Measurements from ENCODE around the gene PCSK2.
"Not testable (repeated sequence)": the region's sequence is repeated elsewhere in the genome, so short reads cannot be mapped to it uniquely, and the experiment has no call there.

PCSK2 gene, protein sequence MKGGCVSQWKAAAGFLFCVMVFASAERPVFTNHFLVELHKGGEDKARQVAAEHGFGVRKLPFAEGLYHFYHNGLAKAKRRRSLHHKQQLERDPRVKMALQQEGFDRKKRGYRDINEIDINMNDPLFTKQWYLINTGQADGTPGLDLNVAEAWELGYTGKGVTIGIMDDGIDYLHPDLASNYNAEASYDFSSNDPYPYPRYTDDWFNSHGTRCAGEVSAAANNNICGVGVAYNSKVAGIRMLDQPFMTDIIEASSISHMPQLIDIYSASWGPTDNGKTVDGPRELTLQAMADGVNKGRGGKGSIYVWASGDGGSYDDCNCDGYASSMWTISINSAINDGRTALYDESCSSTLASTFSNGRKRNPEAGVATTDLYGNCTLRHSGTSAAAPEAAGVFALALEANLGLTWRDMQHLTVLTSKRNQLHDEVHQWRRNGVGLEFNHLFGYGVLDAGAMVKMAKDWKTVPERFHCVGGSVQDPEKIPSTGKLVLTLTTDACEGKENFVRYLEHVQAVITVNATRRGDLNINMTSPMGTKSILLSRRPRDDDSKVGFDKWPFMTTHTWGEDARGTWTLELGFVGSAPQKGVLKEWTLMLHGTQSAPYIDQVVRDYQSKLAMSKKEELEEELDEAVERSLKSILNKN

DNA sequence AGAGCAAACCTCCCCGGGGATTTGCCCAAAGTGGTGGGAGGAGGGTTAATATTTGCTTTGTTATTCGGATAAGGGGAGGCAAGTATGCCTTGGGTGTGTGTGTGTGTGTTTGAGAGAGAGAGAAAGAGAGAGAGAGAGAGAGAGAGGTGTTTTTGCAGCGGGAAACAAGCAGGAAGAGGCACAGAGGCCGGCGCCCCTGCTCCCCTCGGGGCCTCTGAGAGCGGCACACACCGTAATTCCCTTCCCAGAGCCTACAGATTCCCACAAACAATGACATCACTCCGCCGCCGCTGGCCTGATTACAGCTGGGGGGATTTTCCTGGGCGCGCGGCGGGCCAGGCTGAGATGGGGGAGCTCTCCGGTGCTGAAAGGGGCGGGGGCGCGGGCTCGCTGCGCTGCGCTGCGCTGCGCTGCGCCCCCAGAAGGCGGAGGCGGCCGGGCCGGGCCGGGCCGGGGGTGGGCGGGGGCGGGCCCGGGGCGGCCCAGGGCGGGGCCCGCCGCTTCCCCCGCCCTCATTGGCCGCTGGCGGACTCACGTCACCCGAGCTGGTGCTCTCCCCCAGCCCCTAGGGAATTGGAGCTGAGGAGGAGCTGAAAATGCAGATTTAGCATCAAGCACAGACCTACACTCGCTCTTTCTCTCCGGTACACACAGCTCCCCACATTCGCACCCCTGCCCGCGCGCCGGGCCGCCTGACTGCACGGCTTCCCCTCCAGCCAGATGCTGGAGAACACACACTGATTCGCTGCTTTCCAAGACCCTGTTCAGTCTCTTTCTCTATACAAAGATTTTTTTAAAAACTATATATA lies at the start of gene PCSK2:
TSS of gene PCSK2 (plus strand) at position 631 of the 809 bp plus-strand sequence. CDS start 266 bp downstream, outside the sequence.
- DNase-seq (ENCODE audit: low read depth), result no peak

DNA sequence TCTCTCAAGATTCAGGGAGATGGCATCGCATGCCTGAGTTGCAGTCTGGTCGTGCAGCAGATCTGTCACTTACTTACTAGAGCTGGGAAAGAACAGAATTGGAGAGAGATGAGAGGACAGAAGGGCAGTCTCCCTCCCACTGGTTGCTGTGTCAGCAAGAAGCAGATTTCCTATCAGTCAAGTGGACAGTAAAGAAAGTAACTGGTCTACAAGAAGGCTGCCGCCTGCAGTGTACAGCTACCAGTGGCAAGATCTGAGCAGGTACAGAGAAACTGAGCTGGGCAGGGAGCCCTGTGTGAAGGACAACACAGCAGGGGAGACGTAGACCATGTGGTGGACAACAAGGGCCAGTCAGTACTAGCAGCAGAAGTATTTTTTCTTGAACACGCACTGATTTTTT lies 49.5 kb upstream of the PCSK2 start:
- DNase-seq (ENCODE audit: low read depth), result no peak

DNA sequence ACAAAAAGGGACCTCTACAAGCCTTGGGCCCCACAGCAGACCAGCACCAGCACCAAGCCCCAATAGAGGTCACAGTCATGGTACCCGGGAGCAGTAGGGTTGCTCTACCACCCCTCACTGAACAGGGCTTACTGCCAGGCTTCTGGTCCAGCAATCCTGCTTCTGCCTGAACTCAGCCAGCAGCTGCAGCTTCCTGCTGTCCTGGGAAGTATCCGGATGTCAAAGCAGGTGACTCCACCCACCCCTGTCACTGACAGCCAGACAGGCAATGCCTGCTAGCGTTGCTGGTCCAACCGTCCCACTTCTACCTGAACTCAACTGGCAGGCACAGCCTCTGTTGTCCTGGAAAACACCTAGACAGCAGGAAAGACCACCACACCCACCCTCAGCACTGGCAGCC lies 47.0 kb upstream of the PCSK2 start:
- DNase-seq (ENCODE audit: low read depth), result no peak

DNA sequence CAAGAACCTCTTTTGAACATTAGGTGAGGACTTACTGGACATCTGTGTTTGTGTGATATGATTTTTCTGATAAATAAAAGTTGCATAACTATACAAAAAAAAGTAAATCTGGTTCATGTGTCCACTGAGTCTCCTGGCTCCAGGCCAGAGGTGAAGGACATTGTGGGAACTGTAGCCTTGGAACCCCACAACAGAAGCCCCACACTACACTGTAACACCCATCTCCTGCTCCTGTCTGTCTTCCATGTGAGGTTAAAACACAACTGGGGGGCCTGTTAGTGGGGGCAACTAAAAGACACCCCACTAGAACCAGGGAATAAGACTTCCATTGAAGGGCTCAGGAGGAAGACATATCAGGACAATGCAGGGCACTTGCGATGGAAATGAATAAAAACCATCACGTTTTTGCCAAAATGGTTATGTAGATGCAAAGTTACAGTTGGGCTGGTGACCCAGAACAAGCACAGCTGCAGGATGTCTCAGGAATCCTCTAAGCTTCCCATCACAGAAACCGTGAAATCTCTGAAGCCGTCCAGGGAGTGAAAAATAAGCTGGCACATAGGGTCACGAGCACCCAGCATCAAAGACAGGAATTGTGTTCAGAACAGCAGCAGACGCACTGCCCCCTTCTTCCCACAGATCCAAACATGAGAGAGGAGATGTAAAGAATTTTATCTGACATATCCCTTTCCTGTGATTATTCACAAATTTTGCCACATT lies 36.7 kb upstream of the PCSK2 start:
- DNase-seq (ENCODE audit: low read depth), result no peak

DNA sequence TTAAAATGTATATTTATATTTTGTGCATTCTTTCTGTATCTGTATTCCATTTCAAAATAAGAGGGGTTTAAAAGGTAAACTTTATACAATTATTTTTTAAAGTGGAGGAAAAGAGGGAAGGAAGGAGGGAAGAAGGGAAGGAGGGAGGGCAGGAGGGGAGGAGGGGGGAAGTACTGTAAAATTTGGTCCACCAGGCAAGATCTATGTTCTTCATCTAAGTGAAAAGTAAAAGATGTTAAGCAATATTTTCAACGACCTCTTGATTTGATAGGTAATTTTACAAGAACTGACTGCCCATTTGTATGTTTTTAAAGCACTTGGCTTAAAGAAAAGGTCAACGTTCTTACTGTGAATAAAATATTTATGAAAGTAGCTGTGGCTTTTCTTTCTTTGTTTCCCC lies 29.8 kb upstream of the PCSK2 start:
- no peak for DNase-seq (ENCODE audit: low read depth)

DNA sequence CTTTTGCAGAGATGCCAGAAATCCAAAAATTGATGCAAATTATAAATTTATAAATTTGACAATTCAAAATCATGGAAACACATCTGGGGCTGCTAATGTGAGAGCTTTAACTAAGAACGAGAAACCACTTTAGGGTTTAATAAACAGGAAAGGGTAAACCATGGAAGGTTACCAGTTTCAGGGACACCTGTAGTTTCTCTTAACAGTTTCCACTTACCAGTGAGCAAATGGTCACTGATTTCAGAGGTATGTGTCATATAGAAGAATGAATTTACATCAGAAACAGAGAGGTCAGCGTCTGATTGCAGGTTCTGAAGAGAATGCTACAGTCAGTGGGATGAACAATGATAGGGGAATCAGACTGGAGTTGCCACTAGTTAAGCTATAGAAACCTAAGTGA lies 24.8 kb upstream of the PCSK2 start:
- no peak for DNase-seq (ENCODE audit: low read depth)

DNA sequence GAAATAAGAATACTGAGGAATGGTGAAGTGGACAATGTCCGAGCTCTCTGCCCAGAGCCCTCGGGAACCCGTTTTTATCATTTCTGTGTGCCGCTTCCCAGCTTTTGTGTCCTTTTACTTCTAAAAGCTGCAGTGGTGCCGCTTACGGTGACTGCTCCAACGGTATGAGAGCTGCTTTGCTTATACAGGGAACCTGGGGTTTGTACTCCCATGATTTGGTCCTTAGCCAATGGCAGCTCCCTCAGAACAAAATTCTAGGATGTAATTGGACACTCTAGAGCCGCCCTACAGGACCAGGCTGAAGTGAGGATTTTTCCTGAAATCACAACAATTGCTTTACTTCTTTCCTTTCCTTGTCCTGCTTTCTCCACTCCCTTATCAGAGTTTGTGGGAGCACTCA lies 24.2 kb upstream of the PCSK2 start:
- DNase-seq (ENCODE audit: low read depth), result no peak

DNA sequence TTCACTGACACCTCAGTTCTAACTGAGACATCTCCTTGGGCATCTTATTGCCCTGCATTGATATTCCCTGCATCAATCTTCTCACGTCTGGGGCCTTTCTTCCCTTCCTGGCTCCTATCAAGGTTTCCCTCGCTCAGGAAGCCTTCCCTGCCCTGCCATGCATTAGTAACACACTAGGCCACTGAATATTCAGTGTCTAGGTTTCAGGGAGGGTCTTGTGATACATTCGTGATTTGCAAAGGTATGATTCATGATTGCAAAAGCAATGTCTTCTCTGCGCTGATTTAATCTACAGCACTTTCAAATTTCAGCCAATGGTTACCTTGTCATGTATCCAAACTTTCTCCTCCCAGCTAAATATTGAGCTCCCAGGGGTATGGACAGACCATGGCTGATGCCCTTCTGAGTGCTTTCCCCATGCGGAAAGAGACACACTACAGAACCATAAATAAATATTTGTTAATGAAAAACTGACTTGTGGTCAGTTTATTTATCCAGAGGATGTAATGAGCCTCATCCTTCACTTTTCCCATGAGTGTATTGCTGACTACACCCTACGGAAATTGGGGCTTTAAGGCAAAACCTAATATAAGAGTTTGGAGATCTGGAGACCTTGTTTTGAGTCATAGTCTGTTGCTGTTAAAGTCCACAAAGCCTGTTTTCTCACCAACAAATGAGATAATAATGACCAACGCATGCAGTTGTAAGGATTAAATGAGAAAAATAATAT lies 21.6 kb upstream of the PCSK2 start:
- no peak for DNase-seq (ENCODE audit: low read depth)

DNA sequence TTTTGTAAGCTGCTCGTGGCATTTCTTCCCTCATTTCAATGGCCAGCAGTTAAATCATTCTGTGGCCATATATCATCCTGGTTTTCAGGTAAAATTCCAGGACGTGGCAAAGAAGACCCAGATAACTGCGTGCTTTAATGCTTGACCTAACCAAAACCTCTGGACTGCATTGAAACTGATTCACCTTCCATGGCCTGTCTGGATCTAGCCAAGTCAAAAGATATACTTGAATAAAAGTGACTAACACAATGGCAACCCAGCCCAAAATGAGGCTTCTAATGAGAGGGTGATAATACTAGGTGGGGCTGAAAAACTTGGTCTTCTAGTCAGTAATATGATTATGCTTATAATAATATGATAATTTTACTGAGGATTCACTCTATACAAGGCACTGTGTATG lies 16.5 kb upstream of the PCSK2 start:
- no peak for DNase-seq (ENCODE audit: low read depth)

DNA sequence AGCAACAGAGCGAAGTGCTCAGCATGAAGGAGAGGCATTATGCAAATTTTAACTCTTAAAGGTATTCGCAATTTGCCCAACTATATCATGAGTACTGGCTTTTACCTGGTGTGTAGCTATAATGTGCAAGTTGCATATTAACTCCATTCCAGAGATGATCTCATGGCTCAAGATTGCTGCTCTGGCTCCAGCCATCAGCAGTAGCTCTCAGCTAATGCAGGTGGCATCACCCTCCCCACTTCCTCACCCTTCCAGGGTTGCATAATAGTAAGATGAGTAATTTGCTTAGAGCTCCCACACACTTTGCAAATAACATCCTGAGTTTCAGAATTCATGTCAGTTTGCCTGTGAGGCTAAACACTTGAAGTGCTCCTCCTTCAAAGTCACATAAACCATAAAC lies 15.9 kb upstream of the PCSK2 start:
- no peak for DNase-seq (ENCODE audit: low read depth)

DNA sequence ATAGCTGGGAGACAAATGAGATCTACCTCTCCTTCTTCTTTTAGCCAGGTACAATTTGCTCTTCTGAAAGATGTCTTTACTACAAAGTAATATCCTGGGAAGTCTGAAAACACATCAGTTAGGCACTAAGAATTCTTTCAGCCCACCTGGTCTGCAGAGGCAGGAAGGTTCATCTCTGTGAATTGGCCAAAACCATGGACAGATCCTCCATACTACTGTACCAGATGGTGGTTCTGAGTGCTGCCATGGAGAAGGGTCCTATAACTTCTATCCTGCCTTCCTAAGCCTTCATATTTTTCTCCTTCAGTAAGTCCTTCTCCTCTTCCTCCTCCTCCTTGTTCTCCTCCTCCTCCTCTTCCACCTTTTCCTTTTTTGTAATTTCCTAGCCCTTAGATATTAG lies 11.7 kb upstream of the PCSK2 start:
- no peak for DNase-seq (ENCODE audit: low read depth)

DNA sequence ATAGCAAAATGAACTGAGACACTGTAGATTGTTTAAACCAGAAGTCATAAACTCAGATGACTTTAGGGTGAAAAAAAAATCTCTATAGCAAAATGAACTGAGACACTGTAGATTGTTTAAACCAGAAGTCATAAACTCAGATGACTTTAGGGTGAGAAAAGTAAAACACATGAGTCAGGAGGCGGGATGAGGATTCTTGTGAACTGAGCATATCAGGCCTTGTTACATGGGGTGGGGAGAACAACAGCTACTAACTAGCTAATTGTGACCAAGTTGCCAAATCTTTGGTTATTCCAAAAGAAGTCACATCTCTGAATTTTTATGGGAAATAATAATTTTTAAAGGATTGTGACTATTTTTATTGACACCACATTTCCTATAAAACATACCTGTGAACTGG lies 7.0 kb upstream of the PCSK2 start:
- not testable (repeated sequence) for DNase-seq (ENCODE audit: low read depth)

DNA sequence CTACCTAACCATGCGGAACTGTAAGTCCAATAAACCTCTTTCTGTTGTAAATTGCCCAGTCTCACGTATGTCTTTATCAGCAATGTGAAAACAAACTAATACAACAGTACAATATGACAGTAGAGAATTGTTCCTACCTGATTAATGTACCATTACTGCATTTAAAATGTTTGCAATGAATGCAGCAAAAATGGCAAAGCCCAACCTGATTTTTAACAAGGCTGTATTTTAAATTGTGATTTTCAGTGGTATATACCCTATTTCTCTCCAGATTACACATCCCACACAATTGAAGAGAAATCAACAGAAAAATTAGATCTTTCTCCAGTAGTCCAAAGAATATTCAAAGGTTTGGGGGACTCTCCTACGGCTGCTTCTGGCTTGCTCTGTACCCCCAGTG lies 3.3 kb upstream of the PCSK2 start:
- no peak for DNase-seq (ENCODE audit: low read depth)

DNA sequence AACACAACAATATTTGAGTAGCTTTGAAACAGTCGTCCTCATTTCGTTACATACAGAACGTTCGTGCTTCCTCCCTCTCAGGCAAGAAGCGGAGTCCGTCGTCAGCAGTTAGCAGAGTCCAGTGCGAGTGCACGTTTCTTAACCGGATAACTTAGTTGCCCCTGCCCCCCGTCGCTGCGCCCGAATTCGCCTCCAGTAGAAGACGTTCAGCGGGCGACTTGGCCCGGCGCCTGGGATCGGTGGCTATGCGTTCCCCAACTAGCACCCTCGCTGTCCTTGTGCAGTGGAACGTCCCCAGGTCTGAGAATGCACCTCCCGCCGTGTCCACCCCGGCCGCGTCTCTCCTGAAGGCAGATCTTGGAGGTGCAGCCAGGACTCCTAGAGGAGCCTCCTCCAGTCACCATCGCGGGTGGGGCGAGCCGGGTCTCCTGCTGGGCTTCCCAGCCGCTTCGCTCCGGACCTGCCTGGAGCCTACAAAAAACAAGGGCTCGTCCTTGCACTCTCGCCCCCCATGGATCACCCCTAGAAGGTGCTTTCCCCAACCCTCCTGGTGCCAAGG lies 910 bp upstream of the PCSK2 start:
- no peak for DNase-seq (ENCODE audit: low read depth)

DNA sequence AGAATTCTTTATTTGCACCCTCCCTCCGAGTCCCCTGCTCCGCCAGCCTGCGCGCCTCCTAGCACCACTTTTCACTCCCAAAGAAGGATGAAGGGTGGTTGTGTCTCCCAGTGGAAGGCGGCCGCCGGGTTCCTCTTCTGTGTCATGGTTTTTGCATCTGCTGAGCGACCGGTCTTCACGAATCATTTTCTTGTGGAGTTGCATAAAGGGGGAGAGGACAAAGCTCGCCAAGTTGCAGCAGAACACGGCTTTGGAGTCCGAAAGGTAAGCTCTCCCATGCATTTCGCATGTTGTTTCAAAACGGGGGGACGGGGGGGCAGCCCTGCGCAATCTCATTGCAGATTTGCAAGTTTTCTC lies 357 bp downstream of the PCSK2 start:
- no peak for DNase-seq (ENCODE audit: low read depth)

DNA sequence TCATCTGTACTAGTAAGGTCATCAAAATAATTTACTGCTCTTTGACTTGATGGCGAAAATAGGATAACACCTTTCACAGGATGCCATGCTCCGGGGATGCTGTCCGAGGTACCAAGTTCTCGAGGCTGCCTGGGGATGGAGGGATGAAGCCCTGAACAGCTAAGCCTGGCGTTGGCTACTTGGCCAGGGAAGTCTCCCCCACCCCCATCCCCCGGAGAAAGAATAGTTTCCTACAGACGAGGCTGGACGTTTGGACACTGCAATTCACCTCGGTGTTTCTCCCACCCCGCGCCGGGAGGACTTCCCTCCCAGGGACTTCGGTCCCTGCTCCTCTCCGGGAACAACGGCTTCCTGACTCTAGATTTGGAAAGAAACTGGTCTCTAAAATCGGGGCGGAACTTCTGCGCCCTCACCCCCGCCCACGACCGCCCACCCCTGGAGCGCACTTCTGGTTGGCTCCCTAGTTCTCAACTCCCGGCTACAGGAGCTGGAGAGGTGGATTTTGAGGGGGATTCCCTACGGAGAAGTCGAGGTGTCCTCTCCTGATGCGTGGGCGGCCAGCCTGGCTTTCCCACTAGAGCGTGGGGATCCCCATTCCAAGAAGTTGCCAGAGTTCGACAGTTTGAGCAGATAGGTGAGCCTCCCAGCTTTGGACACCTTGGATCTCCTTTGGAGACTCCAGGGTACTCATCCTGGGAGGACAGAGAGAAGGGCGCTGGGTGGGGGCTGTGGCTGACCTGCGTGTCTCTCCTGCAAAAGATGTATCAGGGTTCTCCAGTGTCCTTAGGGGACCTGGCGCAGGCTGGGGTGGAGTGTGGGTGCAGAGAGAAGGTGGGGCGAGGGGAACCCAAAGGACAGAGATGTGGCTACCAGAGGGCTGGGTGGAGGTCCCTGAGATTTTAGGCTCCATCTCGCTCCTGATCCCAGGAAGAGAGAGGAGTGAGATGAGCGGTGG lies 1.1 kb downstream of the PCSK2 start:
- DNase-seq (ENCODE audit: low read depth), result no peak

DNA sequence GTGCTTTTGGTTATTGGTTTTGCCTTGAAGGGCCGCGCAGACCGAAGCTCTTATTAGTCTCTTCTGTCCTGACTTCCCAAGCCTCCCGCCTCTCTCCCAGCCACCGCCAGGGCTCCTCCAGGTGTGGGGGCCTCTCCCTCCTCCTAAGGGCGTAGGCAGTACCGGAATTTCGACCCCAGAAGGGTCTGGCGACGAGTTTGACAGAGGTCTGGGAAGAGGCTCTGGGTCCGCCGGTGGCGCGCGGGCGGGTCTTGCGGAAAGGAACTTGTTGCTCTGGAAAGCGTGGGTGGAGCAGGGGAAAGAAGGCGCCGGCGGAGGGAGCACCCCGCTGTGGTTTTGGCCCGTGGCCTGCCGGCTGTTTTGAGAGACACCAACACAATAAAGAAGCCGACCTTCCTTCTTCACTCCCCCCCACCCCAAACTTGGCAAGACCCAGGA lies 1.8 kb downstream of the PCSK2 start:
- DNase-seq (ENCODE audit: low read depth), result no peak

DNA sequence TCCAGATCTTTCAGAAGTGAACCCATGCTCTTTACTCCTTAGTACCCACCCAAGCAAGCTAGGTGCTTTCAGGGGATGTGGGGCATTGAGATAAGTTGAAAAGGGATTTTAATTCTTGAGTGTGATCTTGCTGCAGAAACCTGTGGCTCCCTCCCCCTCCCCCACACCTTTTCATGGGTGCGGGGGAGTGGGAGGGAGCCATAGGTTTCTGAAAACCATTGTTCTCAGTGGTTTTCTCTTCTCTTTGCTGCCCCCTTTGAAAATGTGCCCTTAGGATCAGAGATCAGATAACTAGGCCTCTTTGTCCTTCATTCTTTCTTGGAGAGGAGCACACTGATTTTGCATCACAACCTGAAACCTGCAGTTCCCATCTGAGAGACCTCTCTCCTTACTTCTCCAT lies 2.4 kb downstream of the PCSK2 start:
- DNase-seq (ENCODE audit: low read depth), result no peak

DNA sequence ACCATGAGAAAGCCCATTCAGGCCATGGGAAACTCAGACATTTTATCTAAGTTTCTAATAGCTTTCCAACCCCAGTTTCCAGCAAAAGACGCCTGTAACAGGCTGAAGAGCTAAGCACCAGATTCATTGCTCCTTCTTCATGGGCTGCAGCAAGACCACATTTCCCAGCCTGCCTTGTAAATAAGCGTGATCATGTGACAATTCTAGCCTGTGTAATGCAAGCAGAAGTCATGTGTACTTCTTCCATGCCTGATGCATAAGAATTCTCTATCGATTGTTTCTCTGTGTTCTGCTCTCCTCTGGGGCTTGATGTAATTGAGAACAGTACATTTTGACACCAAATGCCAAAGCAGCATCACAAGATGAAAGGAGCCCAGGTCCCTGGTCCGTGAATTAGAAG lies 6.8 kb downstream of the PCSK2 start:
- DNase-seq (ENCODE audit: low read depth), result no peak

DNA sequence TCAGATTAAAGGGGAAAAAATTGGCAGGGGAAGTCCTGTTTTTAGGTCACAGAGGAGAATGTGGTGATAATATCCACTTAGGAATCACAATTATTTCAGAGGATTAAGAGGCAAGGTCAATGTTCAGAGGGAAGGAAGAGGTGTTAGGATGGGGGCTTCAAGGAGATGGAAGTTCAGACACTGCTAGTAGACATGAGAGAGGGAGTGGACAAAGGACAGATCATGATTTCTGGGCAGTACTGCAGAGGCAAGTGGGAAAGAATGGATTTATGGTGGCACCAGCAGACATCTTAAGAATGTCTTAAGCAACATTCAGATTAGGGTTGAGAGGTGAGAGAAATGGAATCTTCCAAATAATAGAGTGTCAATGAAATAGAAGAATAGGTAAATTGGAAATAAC lies 9.9 kb downstream of the PCSK2 start:
- no peak for DNase-seq (ENCODE audit: low read depth)
